Heart right ventricle (tissue), 16 donors: ENCODE results near the gene NKX2-3. TPM values are rescaled to one million over a fixed set of nuclear protein-coding genes. Genes with fewer than 3 reads are reported as not detected.

Experiments
- ATAC-seq, 8 donors: fragments of 200-7000 bp; cut with Tn5 transposase; one replicate each; pipeline ENCODE4 v1.9.1; 2020; ENCODE audit warnings: mild to moderate bottlenecking in 8 of 8, moderate library complexity in 8 of 8, moderate number of reproducible peaks in 1 of 8
- DNase-seq, 2 donors: peaks; one replicate each; pipeline ENCODE4 v3.0.0-alpha.2; 2020
- H3K27ac ChIP-seq, 10 donors: fragments of 200-600 bp; sonication (generic) in 2 of 10; one replicate each; pipeline versions ENCODE4 v1.5.0 to v1.8.0; 2020 to 2022; ENCODE audit warnings: mild to moderate bottlenecking in 3 of 10
- H3K27me3 ChIP-seq, 7 donors: fragments of 200-600 bp; one replicate each; pipeline ENCODE4 v1.8.0; 2021 to 2022; ENCODE audit warnings: mild to moderate bottlenecking in 2 of 7
- H3K36me3 ChIP-seq, 9 donors: fragments of 200-600 bp; sonication (generic) in 1 of 9; one replicate each; pipeline versions ENCODE4 v1.5.0 to v1.8.0; 2020 to 2022; ENCODE audit warnings: mild to moderate bottlenecking in 2 of 9
- H3K4me1 ChIP-seq, 9 donors: fragments of 200-600 bp; sonication (generic) in 1 of 9; one replicate each; pipeline versions ENCODE4 v1.5.0 to v1.8.0; 2020 to 2022; ENCODE audit warnings: mild to moderate bottlenecking in 4 of 9
- H3K4me3 ChIP-seq, 10 donors: fragments of 200-600 bp; sonication (generic) in 2 of 10; one replicate each; pipeline versions ENCODE4 v1.5.0 to v1.8.0; 2020 to 2022; ENCODE audit warnings: mild to moderate bottlenecking in 7 of 10, moderate library complexity in 2 of 10
- H3K9me3 ChIP-seq, 11 donors: fragments of 200-600 bp in 10 of 11; sonication (generic) in 2 of 11; one replicate each; pipeline versions ENCODE4 v1.5.0 to v1.8.0; 2013 to 2022; ENCODE audit warnings: mild to moderate bottlenecking in 2 of 11, control low read depth in 1 of 11, moderate library complexity in 1 of 11
- CTCF ChIP-seq, 9 donors: fragments of 200-600 bp; sonication (generic) in 2 of 9; IDR thresholded peaks; one replicate each; pipeline versions ENCODE4 v1.5.0 to v1.8.0; 2021 to 2022; ENCODE audit warnings: antibody characterized with exemption in 9 of 9, mild to moderate bottlenecking in 5 of 9, moderate library complexity in 1 of 9
- WGBS, 2 donors: extraction: QIAGEN DNeasy Blood & Tissue Kit; methylation state at CpG; one replicate each; pipeline ENCODE4 v1.1.7; 2013; ENCODE audit warnings: inconsistent platforms in 1 of 2; 5-methylcytosine and 5-hydroxymethylcytosine counted together
- intact Hi-C, 10 donors: fragments of 100-400 bp; cut with DNase I; formaldehyde crosslinking; loops; one replicate each; pipeline versions ENCODE4 v1.11.1 to v1.14.2; 2022
- polyA plus RNA-seq, 2 donors: library from polyadenylated mRNA; stranded (reverse); fragments of 200-250 nt; gene quantifications; one replicate each; pipeline ENCODE4 v1.2.3, GENCODE V29; 2013
- total RNA-seq, 10 donors: library from RNA; stranded (reverse); fragmentation: NEBNext Ultra II Directional in 3 of 10; extraction: Animal tissue kit (Norgen Biotek cat#: 25700) in 3 of 10; gene quantifications; one replicate each; pipeline versions ENCODE4 v1.2.1 to v1.2.4, GENCODE V29; 2021 to 2023
- donor health status: Arrhythmogenic right ventricular cardiomyopathy.
- donor health status: ischemic (EF 13 %, LVEDD 7.1; RV severe dilation, severe dysfunction).
- donor health status: healthy with polysubstance abuse.
- donor health status: DM: no; HTN: yes; CAD: no.
- donor health status: DM: no; HTN: no; CAD: no.
- donor health status: ischemic (EF 25% LVEDD 6.9; RV normal size, moderate dysfunction).
- donor health status: ischemic (EF 25% LVEDD 5.7; RV mildly dilated, moderate dysfunction).
- donor health status: healthy.
- donor health status: DM: yes; HTN: yes; CAD: no.
- donor health status: Ischemic cardiomyopathy.
- donor health status: ischemic (EF 35%, LVEDD 5.7; RV mildly dilated, moderate dysfunction).
- donor health status: nonischemic (EF 11% LVEDD 7.7; RV severe dilation, severe dysfunction).
- donor health status: DM: yes; HTN: yes; CAD: no.
- donor health status: PGD.
- donor health status: ischemic (EF 29% LVEDD 5.4; RV normal size, mild dysfunction).
- donor health status: nonischemic (EF 23%, LVEDD 6.1; RV moderate dilation, normal function).

The NKX2-3 gene
- total and polyA plus RNA-seq, 12 donors, result not detected

GRCh38 chr10:99551158-99551557 is 18.4 kb downstream of the NKX2-3 start:
- no peak for DNase-seq
- intact Hi-C loops, result no loop called here

GRCh38 chr10:99551616-99552015 is 18.9 kb downstream of the NKX2-3 start:
- no peak for ATAC-seq
- TF ChIP-seq CTCF (IDR thresholded peaks at IDR 0.05), result no peak

More at GRCh38 chr10:99551158-99551557, 18.4 kb downstream of the NKX2-3 start:
- WGBS, 2 donors, result 29 to 31% methylated on average over 5 of the region's 5 CpGs
- peaks cover 0 to 100% (median 78%) of the 10 kb centered on the region in 7 donors for H3K27me3 ChIP-seq
- no peaks in the 10 kb centered on the region for H3K36me3 ChIP-seq
- no peak overlapping the region for H3K27ac ChIP-seq
- ATAC-seq, result no peak
- no peak for TF ChIP-seq CTCF (IDR thresholded peaks at IDR 0.05)
- no peak overlapping the region for H3K4me3 ChIP-seq
- H3K9me3 ChIP-seq, result no peaks in the 10 kb centered on the region
- no peaks in the 10 kb centered on the region for H3K4me1 ChIP-seq

GRCh38 chr10:99555371-99555770 is 22.6 kb downstream of the NKX2-3 start:
- Histone ChIP-seq H3K27me3 (peaks cover 0 to 85% (median 72%) of the 10 kb centered on the region in 7 donors), H3K9me3 (no peaks in the 10 kb centered on the region), H3K4me1 (no peaks in the 10 kb centered on the region), H3K4me3 (no peak overlapping the region), H3K27ac (no peak overlapping the region), H3K36me3 (no peaks in the 10 kb centered on the region)
- TF ChIP-seq CTCF (IDR thresholded peaks at IDR 0.05), result no peak
- DNase-seq, result no peak
- ATAC-seq, result no peak
- WGBS, 2 donors, result 43 to 46% methylated on average over 11 of the region's 11 CpGs
- intact Hi-C loops, result no loop called here

More at GRCh38 chr10:99551616-99552015, 18.9 kb downstream of the NKX2-3 start:
- Histone ChIP-seq H3K4me3 (no peak overlapping the region), H3K27ac (no peak overlapping the region), H3K9me3 (no peaks in the 10 kb centered on the region), H3K36me3 (no peaks in the 10 kb centered on the region), H3K27me3 (peaks cover 0 to 100% (median 76%) of the 10 kb centered on the region in 7 donors), H3K4me1 (no peaks in the 10 kb centered on the region)
- DNase-seq, result no peak
- 18% methylated on average over 3 of the region's 3 CpGs for WGBS, 2 donors
- intact Hi-C loops, result no loop called here

- TF ChIP-seq CTCF (IDR thresholded peaks at IDR 0.05), result no peak
- DNase-seq (no peak), ATAC-seq (no peak)
- H3K4me1 ChIP-seq, result no peaks in the 10 kb centered on the region
- H3K36me3 ChIP-seq, result no peaks in the 10 kb centered on the region
- no peaks in the 10 kb centered on the region for H3K9me3 ChIP-seq
- peaks cover 0 to 83% (median 66%) of the 10 kb centered on the region in 7 donors for H3K27me3 ChIP-seq
- H3K27ac ChIP-seq, result no peak overlapping the region
- intact Hi-C loops, result no loop called here
- WGBS, 2 donors, result 52 to 60% methylated on average over 6 of the region's 6 CpGs
- no peak overlapping the region for H3K4me3 ChIP-seq
Measured at GRCh38 chr10:99555825-99556523, 23.2 kb downstream of the NKX2-3 start.
